Right cardiac atrium (tissue), 5 donors: ENCODE measurements around the gene ZNF544. TPM values are rescaled to one million over a fixed set of nuclear protein-coding genes. Genes with fewer than 3 reads are reported as not detected.
A peak's percentile ranks its signal among the peaks of the same experiment; 100 is the strongest.

Experiments used
- ATAC-seq, 2 donors: fragments of 200-7000 bp; cut with Tn5 transposase; one replicate each; pipeline versions ENCODE4 v1.8.0 to v1.9.1; 2020; ENCODE audit warnings: moderate library complexity in 2 of 2, mild to moderate bottlenecking in 1 of 2
- DNase-seq, 3 donors: peaks; one replicate each; pipeline ENCODE4 v3.0.0-alpha.2; 2020
- H3K27ac ChIP-seq: one replicate; pipeline ENCODE4 v1.5.1; 2013; ENCODE audit warnings: mild to moderate bottlenecking, low read length, control low read depth, moderate library complexity
- H3K27me3 ChIP-seq: one replicate; pipeline ENCODE4 v1.6.1; 2013; ENCODE audit not compliant: control insufficient read depth, insufficient read depth
- H3K4me1 ChIP-seq: one replicate; pipeline ENCODE4 v1.6.1; 2013; ENCODE audit warnings: low read length; ENCODE audit not compliant: control insufficient read depth, insufficient read depth
- H3K4me3 ChIP-seq: one replicate; pipeline ENCODE4 v1.5.1; 2013; ENCODE audit warnings: low read length, control low read depth
- H3K9me3 ChIP-seq: one replicate; pipeline ENCODE4 v1.6.1; 2013; ENCODE audit warnings: low read length; ENCODE audit not compliant: control insufficient read depth
- WGBS: extraction: QIAGEN DNeasy Blood & Tissue Kit; methylation state at CpG from one replicate; pipeline ENCODE4 v1.1.7; 2013; 5-methylcytosine and 5-hydroxymethylcytosine counted together
- intact Hi-C, 4 donors: fragments of 100-400 bp; cut with DNase I; formaldehyde crosslinking; loops; one replicate each; pipeline versions ENCODE4 v1.11.0 to v1.14.0; 2022 to 2023
- long read RNA-seq, 4 donors: library from polyadenylated mRNA; unstranded; transcript quantifications; one replicate each; pipeline ENCODE4 v2.0.0, GENCODE V29; 2020 to 2021
- polyA plus RNA-seq: library from polyadenylated mRNA; stranded (reverse); fragments of 200-250 nt; gene quantifications from one replicate; pipeline ENCODE4 v1.2.3, GENCODE V29; 2013
- total RNA-seq, 4 donors: library from RNA; stranded (reverse); fragmentation: NEBNext Ultra II Directional; extraction: Animal tissue kit (Norgen Biotek cat#: 25700); gene quantifications; one replicate each; pipeline ENCODE4 v1.2.1, GENCODE V29; 2021
- donor health status: healthy with polysubstance abuse.
- donor health status: DM: no; HTN: yes; CAD: no.
- donor health status: DM: no; HTN: no; CAD: no.
- donor health status: DM: no; HTN: yes; CAD: no; lungs with severe emphysema.
- donor health status: DM: yes; HTN: yes; CAD: no.

Gene ZNF544
- total RNA-seq: 10 to 100 TPM; 23.7 to 29.5 (median 26.1) TPM
- polyA plus RNA-seq: 29.1 TPM
- long read RNA-seq, donor 1, partial matches to known transcripts: 5 of 21 reads
- long read RNA-seq, donor 1, other reads (novel, unspliced or antisense): 12 of 21 reads
- long read RNA-seq, donor 2, partial matches to known transcripts: 1 of 7 reads
- long read RNA-seq, donor 2, other reads (novel, unspliced or antisense): 2 of 7 reads
- long read RNA-seq, donor 3, transcript ZNF544-213 (7 exons, 3,587 nt): major isoform, 11 of 40 reads
- long read RNA-seq, donor 3, partial matches to known transcripts: 9 of 40 reads
- long read RNA-seq, donor 3, other reads (novel, unspliced or antisense): 19 of 40 reads
- long read RNA-seq, donor 4, partial matches to known transcripts: 1 of 7 reads
- long read RNA-seq, donor 4, other reads (novel, unspliced or antisense): 3 of 7 reads

DNA sequence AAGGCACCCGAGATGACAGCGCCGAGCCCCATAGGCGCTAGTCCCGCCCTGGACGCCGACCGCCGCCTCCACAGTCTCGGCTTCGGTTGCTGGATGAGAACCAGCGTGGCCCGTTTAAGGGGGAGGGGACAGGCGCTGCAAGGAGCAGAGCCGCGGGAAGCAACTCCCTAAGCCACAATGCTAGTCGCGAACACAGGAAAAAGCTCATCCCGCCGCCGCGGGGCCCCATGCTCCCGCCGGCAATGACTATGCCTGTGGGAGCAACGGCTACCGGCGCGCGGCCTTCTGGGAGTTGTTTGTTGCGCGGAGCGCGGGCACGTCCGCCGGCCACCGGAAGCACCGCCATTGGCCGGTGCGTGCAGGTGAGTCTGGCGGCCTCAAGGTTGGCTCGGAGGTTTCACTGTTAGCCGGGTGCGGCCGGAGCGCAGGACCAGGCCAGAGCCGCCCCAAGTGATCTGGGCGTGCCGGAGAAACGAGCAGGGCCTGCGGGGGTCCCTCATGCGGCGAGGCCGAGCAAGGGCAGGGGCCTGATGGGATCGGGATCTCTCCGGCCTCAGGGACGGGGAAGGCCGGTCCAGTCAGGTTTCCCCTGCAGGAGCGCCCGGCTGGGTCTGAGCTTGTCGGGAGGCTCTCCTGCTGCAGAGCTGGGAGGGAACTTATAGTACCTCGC lies at the start of gene ZNF544:
Gene ZNF544, plus strand, starts transcription at position 330 of the 670 bp plus-strand sequence. CDS start 15,110 bp downstream, outside the sequence.
- Histone ChIP-seq H3K4me3 (peak within 1 kb of the TSS; percentile 72), H3K27ac (peak within 1 kb of the TSS; percentile 72), H3K27me3 (no peaks in the 10 kb centered on the region), H3K9me3 (no peaks in the 10 kb centered on the region), H3K4me1 (peaks cover 4% of the 10 kb centered on the region)
- DNase-seq (peak; percentile 78 to 92 (median 90)), ATAC-seq (peak; percentile 96 to 97)
- intact Hi-C loops: no loop called here
- under 1% methylated on average over 62 of the region's 62 CpGs for WGBS

DNA sequence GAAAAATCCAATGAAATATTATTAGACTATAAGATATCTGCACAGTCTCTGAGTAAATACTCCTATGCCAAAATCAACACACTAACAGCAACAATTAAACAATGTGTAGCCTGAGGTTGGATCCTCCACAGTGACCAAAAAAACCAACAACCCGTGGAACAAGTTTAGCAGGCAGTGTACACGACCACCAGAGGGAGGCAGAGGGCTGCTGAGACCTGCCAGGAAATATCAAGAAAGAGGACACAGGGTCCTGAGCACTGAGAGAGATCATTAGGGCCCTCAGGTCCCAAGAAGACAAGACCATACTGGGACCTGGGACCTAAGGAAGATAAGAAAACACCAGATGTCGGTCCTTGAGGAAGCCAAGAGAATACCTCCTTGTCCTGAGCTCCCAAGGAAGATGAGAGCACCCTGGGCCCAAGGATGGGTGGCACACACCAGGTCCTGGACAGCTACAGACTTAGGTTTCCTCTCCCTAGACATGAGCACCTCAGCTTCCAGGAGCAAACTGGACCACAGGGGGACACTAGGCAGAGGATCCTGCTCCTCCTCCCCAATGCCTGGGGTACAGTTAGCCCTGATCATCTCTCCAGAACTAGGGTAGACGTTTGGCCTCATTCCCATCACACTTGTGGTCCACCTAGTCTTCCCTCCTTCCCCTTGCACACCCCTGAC lies 46.7 kb upstream of the ZNF544 start:
- Histone ChIP-seq H3K27ac (peak overlapping the region; percentile 94), H3K27me3 (no peaks in the 10 kb centered on the region), H3K4me3 (peak overlapping the region; percentile 79), H3K4me1 (no peaks in the 10 kb centered on the region), H3K9me3 (peaks cover 32% of the 10 kb centered on the region)
- ATAC-seq (no peak), DNase-seq (peak in 2 of 3 donors; percentile 22 to 57)
- intact Hi-C loops: loop anchor here in 1 of 4 donors (5.0 kb wide), 1 partner anchor 395 kb away; no protein-coding TSS in a partner anchor
- 35% methylated on average over 4 of the region's 4 CpGs for WGBS

DNA sequence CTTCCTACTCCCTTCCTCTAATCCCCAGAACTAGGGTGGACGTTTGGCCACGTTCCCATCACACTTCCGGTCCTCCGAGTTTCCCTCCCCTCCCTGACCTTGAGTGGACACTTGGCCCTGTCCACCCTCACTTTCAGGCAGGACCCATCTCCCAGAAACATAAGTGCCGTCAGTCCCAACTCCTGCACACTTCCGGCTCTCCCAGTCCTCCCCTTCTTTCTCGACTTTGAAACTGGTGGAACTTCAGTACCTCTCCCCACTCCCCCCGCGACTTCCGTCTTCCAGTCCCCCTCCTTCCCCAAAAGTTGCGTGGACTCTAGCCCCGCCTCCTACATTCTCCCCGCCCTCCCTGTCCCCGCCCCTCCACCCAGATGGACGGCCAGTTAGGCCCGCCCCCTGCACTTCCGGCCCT lies 46.1 kb upstream of the ZNF544 start:
- WGBS: 5% methylated on average over 17 of the region's 17 CpGs
- intact Hi-C loops: loop anchor here in 1 of 4 donors (5.0 kb wide), 1 partner anchor 395 kb away; no protein-coding TSS in a partner anchor
- ATAC-seq (no peak), DNase-seq (no peak)
- Histone ChIP-seq H3K27me3 (no peaks in the 10 kb centered on the region), H3K27ac (peak overlapping the region; percentile 94), H3K4me1 (no peaks in the 10 kb centered on the region), H3K9me3 (peaks cover 35% of the 10 kb centered on the region), H3K4me3 (peak overlapping the region; percentile 79)

DNA sequence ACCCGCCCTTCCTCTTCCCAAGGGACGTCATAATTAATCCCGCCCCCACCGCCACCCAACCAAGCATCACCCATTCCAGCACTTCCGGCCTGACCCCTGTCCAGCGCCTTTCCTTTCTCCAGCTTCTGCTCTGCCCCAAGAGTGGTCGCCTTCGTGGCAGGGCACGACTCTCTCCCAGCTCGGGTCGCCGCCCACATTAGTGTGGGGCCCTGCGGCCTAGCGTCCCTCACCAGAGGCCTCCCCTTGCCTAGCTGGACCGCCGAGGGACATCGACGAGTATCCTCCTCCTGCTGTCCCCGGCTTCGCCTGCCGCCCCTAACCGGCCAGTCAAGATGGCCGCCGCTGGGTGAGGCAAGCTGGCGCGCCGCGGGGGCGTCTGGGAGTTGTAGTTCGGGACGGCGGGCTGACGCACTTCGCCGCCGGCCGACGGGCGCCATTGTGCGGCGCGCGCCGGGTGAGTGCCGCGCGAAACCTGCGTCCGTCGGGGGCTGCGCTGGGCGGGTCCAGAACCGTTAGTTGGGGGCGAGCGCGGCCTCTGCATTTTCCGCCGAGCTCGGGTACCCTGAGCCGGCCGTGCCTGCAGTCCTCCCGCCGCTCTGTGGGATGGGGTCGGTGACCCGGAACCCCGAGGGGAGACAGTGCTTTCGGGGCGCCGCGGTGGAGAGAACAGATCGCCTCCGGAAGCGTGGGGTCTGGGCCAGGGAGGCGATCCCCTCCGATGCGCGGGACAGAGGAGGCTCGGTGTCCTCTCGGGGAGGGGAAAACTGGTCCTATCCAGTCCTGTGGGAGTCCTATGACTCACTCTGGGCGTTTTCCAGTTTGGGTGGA lies 45.5 kb upstream of the ZNF544 start, which contains the start of gene ZNF274:
Gene ZNF274, plus strand, starts transcription at position 73 of the 828 bp plus-strand sequence. CDS start 905 bp downstream, outside the sequence.
- peak within 1 kb of the TSS; percentile 100 for H3K27ac ChIP-seq
- DNase-seq (peak; percentile 95 to 98 (median 98)), ATAC-seq (peak; percentile 97)
- H3K4me1 ChIP-seq: no peaks in the 10 kb centered on the region
- H3K9me3 ChIP-seq: peaks cover 34% of the 10 kb centered on the region
- H3K4me3 ChIP-seq: peak within 1 kb of the TSS; percentile 79
- intact Hi-C loops: loop anchor here in 1 of 4 donors (5.0 kb wide), 1 partner anchor 396 kb away; no protein-coding TSS in a partner anchor
- H3K27me3 ChIP-seq: no peaks in the 10 kb centered on the region
- WGBS: under 1% methylated on average over 80 of the region's 80 CpGs

DNA sequence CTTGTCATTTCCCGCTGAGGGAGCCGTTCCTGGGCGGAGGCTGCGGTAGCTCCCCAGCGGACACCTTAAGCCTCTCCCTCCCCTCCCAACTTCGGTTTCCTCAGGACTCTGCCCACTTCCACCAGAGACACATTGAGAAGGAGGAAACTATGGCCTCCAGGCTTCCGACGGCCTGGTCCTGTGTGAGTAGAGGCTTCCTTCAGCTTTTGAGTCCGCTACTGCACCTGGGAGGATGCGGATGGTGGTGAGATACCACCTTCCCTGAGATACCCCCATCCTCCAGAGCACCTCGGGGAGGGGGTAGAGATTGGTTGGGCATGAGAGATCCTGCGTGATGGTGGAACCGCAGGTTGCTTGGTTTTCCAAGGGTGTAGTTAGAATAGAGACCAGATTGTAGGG lies 44.9 kb upstream of the ZNF544 start:
- no peaks in the 10 kb centered on the region for H3K27me3 ChIP-seq
- peaks cover 33% of the 10 kb centered on the region for H3K9me3 ChIP-seq
- intact Hi-C loops: loop anchor here in 1 of 4 donors (5.0 kb wide), 1 partner anchor 397 kb away; no protein-coding TSS in a partner anchor
- no peak for ATAC-seq
- no peaks in the 10 kb centered on the region for H3K4me1 ChIP-seq
- DNase-seq: peak in 1 of 3 donors; percentile 84
- peak overlapping the region; percentile 79 for H3K4me3 ChIP-seq
- H3K27ac ChIP-seq: peak overlapping the region; percentile 100
- 14% methylated on average over 13 of the region's 13 CpGs for WGBS

DNA sequence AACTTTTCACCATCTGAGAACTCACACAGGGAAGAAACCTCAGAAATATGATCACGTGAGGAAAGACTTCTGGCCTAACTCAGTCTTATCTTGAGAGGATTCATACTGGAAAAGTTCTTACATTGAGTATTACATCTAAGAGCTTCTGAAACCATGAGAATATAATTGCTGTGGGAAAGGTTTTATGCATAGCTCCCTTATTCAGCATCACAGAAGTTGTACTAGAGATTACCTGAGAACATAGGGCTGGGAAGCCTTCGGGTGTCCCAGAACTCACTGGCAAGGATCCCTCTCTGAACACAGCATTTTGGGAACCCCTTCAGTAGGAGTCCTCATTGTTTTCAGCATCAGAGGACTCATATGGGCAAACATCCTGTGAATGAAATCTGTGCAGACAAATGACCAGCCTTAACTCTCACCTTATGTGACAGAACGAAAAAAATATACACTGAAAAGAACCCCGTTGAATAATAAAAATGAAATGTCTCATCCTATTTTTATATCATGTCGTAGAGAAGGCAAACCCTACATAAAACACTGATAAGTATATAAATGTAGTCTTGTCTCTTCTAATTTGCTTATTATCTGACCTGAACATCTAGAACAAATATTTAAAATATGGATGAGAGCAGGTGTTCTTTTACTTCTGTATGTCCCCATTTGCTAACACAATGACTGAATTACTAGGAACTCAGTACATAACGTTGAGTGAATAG lies 31.7 kb upstream of the ZNF544 start:
- H3K27me3 ChIP-seq: no peaks in the 10 kb centered on the region
- peaks cover 55% of the 10 kb centered on the region for H3K9me3 ChIP-seq
- intact Hi-C loops: no loop called here
- WGBS: 81% methylated on average over 6 of the region's 6 CpGs
- peak overlapping the region; percentile 28 for H3K4me3 ChIP-seq
- H3K4me1 ChIP-seq: no peaks in the 10 kb centered on the region
- no peak for ATAC-seq
- no peak overlapping the region for H3K27ac ChIP-seq
- DNase-seq: no peak

DNA sequence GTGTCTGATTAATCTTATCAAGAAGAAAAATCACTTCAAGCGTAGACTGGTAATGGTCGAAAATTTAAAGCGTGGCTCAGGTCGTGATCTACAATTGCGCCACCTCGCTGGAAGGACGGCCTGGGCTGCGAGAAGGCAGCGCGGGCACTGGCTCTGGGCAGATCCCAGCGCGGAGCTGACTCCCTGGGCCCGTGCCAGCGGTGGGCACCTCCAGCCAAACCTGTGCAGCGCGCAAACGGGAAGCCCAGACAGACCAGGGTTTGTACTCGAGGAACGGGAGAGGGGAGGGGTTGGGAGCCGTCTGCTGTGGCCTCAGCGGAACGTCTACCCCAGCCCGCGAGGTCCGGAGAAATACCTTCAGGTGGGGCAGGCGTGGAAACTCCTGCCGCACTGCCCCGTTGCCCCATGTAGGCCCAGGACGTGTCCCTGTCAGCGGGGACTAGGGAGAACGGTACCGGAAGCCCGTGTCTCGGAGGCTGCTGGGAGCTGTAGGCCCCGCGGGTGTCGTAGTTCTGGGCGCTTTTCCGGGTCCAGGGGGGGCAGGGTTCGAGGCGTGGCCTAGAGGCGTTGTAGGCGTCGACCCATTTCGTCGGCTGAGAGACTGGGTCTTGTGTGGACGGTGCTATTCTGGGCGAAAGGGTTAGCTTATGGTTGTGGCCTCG lies 24.8 kb upstream of the ZNF544 start:
- no peaks in the 10 kb centered on the region for H3K4me1 ChIP-seq
- H3K4me3 ChIP-seq: no peak overlapping the region
- H3K27ac ChIP-seq: no peak overlapping the region
- ATAC-seq: no peak
- no peak for DNase-seq
- no peaks in the 10 kb centered on the region for H3K27me3 ChIP-seq
- intact Hi-C loops: loop anchor here in 1 of 4 donors (10.0 kb wide), 1 partner anchor 61 kb away; no protein-coding TSS in a partner anchor
- peaks cover 64% of the 10 kb centered on the region for H3K9me3 ChIP-seq
- 23% methylated on average over 49 of the region's 49 CpGs for WGBS

DNA sequence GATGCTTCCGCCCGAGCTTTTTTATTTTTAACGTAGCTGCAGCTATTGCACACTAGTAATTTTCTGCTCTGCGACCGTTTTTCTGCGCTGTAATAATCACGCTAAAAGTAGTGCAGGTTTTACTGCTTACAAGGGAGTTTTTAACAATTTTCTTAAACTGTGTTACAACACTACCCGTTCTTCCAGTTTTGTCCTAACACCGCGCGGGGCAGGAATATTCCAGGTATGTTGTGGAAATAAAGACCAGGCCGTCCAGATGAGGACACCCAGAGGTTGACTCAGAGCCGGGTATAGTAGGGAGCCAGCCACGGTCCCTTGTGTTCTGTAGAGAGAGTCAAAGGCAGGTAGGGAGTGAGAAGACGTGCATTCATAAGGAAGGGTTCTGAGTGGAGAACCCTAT lies 24.1 kb upstream of the ZNF544 start:
- intact Hi-C loops: loop anchor here in 1 of 4 donors (10.0 kb wide), 1 partner anchor 60 kb away; no protein-coding TSS in a partner anchor
- no peak for ATAC-seq
- Histone ChIP-seq H3K27me3 (no peaks in the 10 kb centered on the region), H3K4me3 (no peak overlapping the region), H3K27ac (no peak overlapping the region), H3K9me3 (peaks cover 68% of the 10 kb centered on the region), H3K4me1 (no peaks in the 10 kb centered on the region)
- no peak for DNase-seq
- WGBS: 37% methylated on average over 15 of the region's 15 CpGs

DNA sequence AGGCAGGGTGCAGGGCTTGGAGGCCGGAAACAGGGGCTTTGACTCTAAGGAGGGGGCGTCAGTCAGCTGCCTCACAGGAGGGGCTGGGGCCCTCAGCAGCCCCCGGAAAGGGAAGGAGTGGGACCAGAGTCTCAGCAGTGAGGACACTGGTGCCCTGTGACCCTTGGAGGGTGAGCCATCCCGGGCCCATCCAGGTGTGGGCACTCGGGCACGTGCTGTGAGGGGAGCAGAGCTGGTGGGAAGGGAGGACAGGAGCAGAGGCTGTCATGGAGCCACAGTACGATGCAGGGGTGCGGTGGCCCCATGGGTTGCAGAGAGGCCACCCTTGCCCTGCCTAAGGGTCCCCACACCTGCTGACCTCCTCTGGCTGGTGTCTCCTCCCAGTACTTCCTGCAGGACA lies 19.1 kb upstream of the ZNF544 start:
- Histone ChIP-seq H3K27me3 (no peaks in the 10 kb centered on the region), H3K4me3 (no peak overlapping the region), H3K9me3 (peaks cover 74% of the 10 kb centered on the region), H3K4me1 (no peaks in the 10 kb centered on the region), H3K27ac (no peak overlapping the region)
- 98% methylated on average over 8 of the region's 8 CpGs for WGBS
- intact Hi-C loops: loop anchor here in 1 of 4 donors (10.0 kb wide), 1 partner anchor 55 kb away; no protein-coding TSS in a partner anchor
- ATAC-seq (peak in 1 of 2 donors; percentile 23), DNase-seq (no peak)
